DMS53 treated with DMSO at 0.1 percent for 48 hours (cell line): Measurements from ENCODE around the gene ANGPTL2.

ENCODE experiments used
- DNase-seq: peaks from one replicate; lab custom pipeline; 2025; ENCODE audit not compliant: unreplicated experiment; lab: John Stamatoyannopoulos, UW

The ANGPTL2 gene

DNA sequence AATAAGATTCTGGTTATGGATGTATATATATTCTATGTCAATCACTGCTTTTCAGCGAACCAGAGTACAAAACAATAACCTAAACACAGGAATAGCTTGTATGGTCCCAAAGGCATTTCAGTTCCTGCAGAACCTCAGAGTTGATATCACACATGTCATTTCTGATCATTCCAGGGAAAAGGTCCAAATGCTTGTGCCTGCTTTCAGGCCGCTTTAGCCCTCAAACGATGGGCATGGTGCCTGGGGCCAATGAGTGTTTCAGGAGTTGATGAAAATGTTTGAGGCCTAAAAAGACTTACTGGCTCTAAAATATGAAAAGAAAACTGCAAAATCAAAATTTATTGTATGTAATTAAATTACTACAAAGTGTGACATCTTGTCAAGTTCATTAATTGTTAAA lies 22.8 kb downstream of the ANGPTL2 start:
- no peak for DNase-seq

DNA sequence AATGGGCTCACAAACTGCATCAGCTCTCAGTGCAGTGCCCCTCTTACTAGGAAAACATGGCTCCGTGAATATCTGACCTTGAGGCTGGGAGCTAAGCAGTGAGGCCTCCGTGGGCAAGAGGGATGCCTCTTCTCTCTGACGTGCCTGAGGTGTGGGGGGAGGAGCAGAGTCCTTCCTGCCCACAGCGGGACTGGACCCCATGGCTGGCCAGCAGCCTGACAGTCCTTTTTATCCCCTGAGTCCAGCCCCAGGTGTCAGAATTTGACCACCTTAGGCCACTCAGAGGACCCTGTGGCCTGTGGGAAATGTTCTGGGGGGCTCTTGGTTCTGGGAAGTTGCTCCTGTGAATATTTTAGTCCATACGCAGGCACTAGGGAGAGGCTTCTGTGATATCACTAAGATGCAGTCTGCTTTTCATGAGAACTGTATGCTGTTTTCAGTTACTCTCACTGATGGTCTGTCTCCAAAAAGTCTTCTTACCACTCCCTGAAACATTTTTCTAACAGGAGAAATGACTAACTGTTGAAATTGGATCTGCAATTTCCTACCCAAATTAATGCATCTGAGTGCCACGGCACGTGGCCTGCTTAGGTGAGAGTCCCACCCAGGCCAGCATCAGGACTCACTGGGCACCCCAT lies 23.4 kb downstream of the ANGPTL2 start:
- DNase-seq: no peak

DNA sequence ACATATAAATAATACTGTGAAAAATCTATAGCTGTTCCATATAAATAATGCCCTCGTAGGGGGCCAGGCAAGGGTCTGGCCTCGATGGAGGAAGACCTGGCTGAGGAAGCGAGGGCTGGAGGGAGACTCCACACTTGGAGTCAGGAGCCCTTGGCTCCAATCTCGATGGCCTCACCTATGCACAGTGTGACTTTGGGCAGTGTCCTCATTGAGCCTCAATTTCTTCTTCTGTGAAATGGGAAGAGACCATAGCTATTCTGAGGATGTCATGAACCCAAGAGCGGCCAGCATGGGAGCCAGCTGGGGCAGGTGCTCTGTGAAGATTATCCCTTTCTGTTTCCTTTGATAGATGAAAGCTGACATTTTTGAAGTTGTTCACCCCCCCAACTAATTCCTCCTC lies 24.8 kb downstream of the ANGPTL2 start:
- no peak for DNase-seq

DNA sequence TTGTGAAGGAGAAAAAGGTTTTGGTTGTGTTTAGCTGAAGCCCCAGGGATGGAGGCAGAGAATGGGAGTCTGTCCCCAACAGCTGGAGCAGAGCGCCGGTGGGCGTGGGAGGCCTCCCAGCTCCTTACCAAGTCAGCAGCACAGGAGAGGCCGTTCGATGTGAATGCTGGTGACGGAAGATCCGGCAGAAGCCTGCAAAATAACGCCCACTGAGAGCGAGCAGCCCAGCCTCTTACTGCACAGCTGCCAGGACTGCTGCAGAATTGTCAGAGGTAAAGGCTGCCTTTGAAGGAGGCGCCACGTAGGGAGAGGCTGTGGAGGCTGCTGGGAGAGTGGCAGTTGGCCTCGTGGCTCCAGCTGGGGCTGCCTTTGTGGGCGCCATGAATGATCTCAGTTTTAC lies 26.2 kb downstream of the ANGPTL2 start:
- DNase-seq: no peak

DNA sequence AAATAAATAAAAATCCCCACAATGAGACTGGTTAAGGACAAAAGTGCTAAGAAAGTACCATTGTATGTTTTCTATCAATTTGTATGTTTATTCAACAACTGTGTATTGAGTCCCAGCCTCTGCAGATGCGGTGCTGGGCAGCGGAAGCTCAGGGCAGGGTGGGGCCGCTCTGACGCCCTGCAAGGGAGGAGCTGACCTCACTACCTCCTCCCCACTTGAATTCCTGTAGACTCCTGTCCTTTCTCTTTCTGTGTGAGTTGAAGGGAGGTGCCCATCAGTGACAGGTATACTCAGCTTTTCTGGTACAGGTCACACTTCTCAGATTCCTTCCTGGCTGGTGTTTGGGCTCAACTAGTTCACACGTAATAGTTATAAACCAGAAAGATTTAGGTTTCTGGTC lies 27.0 kb downstream of the ANGPTL2 start:
- DNase-seq: no peak

DNA sequence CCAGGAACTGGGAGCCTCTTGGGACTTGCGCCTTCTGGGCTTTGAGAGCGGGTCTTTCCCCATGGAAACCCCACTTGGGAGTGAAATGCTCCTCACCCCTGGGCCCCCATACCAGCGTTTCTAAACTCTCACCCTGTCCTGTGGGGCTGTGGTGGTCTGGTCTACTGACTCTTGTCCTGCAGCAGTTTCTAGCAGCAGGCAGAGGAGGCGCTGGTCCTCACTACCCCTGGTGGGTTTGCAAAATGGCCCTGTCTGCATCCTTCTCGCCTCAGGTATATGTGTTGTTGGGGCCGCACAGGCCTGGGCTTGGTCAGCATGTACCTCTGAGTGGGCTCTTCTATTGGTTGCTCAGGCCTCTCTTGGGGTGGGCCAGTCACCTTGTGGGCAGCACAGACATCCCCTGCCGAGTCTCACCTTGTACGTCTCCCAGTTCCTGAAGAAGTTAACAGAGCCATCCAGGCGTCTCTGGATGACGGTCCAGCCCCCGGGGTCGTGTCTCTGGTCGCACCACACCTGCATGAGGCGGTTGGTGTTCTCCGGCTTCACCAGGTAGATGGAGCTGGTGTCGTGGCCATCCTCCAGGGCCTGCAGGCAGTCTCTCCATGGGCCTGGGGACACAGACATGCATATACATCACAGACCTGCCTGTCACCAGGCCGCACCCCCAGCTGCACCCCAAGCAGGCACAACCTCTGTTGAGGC lies 29.0 kb downstream of the ANGPTL2 start:
- DNase-seq: no peak

DNA sequence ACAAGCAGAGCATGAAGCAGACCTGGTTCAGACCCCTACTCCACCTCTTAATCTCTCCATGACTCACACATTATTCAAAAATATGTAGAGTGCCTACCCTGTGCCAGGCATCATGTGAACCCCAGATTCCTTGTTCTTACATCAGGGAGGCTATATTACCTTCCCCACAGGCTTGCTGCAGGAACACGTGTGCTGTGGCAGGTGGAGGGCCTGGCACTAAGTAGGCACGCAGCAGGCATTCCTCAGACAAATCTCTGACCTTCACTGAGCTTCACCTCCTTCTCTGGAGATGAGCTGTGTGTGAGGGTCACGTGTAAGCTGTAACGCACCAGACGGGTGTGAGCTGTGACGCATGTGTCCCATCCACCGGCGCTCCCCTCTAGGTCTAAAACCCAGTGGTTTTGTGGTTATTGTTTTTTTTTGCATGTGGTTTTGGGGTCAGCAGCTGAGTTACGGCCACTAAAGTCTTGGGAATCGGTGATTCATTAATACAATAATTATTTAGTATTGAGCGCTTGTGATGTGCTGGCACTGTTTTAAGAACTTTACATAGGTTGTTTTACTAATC lies 30.3 kb downstream of the ANGPTL2 start:
- no peak for DNase-seq

DNA sequence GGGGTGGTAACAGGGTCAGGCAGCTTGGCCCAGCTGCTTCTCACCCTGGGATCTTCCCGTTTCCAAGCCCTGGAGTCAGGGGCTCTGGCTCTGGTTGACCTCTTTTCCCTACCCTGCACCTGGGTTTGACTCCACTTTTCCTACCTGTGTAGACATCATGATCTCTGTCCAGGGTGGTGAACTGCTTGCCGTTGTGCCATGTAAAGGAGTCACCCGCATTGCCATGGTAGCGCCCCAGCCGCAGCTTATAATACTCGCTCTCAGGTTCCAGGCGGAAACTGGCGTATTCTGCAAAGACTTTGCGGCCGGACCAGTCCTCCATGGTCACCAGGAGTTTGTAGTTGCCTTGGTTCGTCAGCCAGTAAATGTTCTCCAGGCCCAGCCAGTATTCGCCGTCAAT lies 30.9 kb downstream of the ANGPTL2 start:
- no peak for DNase-seq

DNA sequence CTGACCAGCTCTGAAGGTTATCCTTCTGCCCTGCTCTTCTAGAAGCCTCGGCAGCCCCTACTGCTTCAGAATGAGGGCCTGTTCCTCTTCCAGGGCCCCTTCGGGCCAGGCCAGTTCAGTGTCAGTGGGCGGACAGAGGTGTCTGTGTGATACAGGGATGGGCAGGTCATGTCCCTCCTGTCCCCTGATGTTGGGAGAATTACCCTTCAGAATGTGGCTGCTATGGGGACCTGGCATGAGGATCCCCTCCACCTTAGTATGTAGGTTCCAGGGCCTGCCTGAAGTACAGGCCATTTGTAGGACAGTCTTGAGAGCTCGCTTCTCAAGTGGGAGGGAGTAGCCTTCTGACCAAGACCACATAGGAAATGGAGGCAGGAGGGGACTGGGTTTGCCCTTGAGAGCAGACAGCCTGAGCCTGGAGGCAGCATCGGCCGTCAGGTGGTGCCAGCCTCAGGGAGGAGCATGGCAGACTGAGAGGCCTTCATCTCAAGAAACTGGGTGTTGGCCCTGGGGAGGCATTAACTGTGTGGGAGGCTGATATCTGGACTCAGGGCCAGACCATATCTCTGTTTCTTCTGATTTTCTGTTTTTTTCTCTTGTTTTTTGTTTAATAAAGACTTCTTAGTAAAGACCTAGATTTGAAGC lies 32.0 kb downstream of the ANGPTL2 start:
- DNase-seq: no peak

DNA sequence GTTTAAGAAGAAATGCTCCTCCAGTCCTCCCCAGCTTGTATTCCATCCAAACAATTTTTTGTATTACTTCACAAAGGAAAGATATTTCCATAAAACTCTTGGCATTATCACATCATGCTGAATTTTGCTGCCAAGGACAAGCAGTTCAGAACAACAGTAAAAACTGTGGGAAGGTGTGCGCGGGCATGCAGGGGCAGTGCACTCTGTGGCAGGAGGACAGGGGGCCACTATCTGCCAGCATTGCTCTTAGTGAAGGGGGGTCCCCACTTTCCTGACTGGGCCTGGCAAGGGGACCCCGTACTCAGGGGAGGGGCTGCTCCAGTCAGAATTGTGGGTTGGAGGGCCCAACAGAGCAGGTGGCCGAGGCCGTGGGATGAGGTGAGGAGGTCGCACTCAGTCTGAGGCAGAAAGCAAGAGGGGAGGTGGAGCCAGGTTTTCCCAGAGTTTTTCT lies 32.8 kb downstream of the ANGPTL2 start:
- no peak for DNase-seq

DNA sequence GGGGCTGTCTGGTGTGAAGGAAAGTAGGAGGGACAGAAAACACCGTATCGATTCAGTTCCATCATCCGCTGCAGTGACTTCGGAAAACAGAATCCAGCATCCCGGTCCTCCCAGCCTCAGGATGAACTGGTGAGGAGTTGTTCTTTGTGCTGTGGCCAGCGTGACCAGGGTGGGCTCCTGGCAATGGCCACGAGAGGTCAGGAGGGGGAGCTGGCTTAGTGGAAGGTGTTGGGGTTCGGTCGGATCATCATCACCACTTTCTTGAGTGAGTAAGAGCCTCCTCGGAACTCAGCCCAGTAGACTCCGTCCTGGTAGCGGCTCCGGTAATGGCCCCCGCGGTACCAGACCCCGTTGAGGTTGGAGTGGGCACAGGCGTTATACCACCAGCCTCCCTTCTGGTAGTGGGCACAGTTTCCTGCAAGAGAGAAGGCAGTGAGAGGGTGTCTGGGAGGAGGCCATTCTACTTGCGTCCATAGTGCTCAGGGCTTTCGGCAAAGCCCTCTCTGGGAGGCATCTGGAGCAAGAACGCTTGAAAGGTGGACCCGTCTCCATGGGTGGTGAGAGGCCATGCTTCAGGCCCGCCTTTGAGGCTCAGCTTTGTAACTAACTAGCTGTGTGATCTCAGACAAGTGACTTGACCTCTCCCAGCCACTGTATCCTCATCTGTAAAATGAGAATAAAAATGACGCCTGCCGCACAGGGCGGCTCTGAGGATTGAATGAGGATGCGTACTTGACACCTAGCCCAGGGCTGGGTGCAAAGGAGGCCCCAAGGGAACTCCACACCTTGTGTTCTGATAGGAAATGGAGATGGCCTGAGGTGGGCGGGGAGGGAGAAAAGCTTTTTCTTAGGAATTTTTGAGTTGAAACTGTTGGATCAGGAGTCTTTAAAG lies 33.5 kb downstream of the ANGPTL2 start:
- no peak for DNase-seq

DNA sequence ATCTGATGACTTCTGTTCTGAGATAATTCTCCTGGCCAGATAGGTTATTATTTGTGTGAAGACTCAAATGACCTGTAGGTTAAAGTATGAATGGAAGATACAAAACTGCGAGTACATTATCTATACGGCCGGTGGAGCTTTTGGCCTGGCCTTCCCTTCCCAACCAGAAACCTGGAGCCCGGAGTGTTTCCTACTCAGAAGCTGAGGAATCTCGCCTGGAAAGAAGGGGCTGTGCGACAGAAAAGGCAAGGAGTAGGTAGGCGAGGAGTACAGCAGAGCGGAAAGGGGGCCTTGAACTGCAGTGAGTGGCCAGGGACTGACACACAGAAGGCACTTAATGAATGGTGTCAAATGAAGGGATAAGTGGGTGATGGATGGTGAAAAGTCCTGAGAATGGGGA lies 34.6 kb downstream of the ANGPTL2 start:
- DNase-seq: no peak

DNA sequence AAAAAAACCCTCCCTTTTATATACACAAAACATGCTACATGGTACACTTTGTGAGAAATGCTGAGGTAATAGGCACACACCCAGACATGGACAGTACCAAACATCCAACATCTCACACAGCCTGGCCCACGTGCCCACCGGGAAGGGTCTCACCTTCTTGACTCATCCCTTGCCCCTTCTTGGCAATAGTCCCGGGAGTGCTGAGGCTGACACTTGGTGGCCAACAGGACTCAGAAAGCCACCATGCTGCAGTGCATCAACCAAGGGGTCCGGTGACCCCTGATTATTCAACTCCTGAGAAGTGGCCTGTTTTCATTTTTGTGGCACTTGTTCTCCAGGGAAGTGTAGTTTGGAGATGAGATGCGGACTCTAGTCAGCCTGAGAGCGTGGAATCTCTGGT lies 35.0 kb downstream of the ANGPTL2 start:
- no peak for DNase-seq

DNA sequence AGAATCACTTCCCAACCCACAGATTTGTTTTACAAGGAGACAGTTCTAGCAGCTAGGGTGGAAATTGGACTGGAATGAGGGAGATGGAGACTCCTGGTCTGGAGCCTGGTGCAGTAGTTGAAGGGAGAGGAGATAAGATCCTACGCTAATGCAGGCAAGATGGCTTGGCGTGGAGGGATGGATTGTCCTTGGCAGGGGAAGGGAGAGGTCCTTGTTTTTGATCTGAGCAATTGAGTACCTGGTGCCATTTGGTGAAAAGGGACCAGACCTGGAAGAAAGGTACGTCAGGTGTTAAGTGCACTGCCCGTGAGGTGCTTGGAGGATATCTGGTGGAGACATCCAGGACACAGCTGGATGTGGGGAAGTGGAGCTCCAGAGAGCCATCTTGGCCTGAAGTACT lies 35.7 kb downstream of the ANGPTL2 start:
- DNase-seq: no peak

DNA sequence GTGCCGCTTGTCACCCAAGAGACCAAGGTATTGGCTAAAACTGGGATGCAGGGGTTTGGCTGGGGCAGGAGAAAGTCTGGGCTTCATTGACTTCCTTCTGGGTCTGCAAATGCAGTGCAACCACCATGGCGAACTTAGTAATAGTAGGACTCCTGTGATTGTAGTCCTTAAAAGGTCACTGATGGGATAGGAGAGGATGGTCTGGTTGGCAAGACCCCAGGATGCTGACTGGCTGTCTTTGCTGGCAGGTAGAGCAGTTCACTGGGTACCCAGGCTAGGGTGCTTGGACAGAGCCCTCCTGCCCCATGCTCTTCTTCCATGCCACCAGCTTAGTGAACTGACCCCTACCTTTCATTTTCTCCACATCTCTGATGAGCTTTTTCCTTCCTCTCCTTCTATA lies 37.2 kb downstream of the ANGPTL2 start:
- DNase-seq: no peak

DNA sequence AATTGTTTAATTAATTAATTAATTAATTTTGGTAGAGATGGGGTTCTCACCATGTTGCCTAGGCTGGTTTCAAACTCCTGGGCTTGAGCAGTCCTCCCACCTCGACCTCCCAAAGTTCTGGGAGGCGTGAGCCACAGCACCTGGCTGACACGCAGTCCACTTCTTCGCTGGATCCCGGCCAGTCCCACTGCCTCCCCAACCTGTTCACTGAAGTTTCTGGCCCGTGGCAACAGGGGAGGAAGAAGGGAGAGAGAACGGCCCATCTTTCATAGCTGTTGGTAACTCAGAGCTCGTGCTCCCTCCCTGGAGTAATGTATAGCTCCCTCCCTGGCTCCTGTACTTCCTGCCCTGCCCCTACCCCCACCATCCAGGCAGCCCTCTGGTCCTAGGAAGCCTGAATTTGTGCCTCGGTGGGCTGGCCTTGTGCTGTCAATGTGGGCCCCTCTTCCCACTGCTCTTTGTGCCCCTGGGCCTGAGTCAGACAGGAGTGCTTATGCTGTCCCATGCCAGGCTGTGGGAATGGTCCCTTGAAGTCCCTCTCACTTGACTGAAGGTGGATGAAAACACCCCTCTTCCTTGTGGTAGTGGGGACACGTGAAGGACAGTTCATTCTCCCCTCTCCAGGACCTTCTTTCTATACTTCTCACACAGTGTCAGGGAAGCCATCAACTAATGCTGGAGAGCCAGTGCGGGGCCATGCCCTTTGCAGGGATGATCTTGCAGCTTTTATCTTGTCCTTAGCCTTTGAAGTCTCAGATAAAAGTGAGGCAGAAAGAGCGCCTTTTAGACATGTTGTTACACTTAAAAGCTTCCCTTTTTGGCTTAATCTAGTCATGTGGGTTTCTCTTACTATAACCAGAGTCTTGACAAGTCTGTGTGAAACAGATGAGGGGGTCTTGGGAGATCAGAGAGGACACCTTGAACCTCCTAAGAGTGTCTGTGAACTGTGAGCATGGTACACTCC lies 38.1 kb downstream of the ANGPTL2 start:
- DNase-seq: no peak

DNA sequence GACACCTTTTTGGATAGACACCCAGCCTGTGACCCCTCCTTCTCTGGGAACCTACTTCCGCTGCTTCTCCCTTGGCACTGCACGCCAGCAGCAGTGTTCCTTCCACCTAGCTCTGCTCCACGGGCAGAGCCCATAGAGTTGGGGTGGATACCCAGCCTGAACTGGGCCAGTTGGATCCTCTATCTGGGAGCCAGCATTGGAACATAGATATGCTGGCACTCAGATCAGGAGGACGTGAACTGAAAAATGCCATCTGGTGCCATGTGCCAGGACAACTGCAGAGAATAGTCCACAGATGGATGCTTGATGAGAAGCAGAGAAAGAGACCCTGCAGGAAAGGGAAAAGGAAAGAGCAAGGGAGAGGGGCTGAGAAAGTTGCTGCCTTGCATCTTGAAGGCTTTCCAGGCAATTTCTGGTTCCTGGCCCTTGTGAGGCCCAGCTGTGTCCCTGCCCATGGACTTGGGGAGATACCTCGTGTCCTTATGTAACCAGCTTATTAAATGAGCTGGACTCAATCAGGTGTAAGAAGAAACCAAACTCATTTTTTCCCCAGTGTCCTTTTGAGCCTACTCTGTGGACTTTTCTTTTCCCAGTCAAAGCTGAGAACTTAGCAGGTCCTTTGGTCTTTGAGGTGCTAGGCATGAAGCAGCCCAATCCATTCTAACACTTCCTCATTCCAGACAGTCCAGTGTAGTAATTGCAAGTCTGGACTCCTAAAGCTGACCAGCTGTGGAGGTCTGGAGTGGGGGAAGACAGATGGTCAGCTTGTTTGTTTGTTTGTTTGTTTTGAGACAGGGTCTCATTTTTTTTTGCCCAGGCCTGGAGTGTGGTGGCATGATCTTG lies 39.1 kb downstream of the ANGPTL2 start:
- no peak for DNase-seq

DNA sequence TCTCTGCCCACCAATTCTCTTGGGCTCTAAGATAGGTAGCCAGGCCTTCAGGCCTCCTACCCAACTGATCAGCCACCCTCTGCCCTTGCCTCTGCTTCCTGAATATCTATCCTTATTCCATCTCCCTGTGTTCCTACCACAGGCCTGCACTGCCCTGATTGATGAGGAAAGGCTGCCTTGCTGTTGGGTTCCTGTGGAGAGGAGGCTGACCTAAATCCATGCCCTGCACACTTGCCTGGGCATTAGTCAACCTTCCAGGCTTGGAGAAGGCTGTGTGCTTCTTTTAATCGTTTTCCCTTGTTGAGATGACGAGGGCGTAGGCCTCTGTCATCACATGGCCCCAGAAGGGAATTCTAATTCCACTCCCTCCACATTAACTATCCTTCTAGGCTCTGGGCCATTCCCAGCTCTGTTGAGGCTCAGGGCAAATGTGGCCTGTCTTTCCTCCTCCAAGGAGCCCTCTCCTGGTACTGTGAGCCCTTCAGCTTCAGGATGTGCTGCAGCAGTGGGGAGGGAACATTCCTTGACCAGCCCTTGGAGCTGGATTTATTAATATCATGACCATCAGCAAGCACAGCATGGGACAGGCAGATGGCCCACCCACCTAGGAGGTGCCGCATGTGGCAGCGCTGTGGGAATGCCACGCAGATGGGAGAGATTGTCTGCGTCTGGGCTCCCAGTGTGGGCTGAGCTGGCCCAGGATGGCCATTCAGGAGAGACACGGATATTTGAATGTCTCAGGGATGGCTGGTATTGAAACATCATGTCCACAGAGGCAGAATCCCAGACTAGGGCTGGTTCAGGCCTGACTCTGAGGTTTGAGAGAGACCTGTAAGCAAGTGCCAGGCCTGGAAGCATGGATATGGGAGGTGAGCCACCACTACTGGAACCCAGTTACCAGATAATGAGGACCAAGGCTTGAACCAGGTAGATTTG lies 40.9 kb downstream of the ANGPTL2 start:
- DNase-seq: no peak
